Measurements from ENCODE around the gene DOCK1.

DNA sequence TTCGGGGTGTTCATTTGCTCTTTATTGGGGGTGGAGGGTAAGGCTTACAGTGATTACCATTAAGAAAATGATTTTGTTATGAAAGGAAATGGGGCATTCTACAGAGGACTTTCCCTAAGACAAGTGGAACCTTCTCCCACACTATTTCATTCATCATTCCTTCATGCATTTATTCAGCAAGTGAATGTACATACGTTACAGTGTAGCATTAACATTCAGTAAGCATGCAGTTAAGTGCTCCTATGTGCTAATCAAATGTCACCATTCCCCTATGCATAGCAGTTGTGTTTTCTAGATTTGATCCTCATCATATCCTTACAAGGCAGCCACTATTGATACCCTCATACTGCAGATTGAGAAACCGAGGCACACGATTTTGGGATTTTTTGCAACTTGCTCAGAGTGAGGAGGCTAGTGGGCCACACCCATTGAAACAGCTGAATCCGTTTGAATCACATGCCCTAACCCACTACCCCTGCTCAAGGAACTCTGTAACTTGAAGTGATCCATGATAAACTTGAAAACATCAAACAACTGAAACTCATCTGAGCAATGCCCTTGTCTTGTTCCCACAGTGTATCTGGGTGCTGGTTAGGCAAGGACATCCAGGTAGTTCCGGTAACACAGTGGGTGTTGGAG, 274.5 kb downstream of the DOCK1 start:
- TF ChIP-seq GATA2 (IDR thresholded peaks at IDR 0.05; ENCODE audit: low read depth, low read length) (no peak), GATA3 (IDR thresholded peaks at IDR 0.05; ENCODE audit: low read depth, low read length) (no peak)
